Dermis blood vessel endothelial cell (primary cell): ENCODE data around the gene IFNAR1. TPM values are rescaled to one million over a fixed set of nuclear protein-coding genes. Genes with fewer than 3 reads are reported as not detected.
"Not testable (repeated sequence)": the region's sequence is repeated elsewhere in the genome, so short reads cannot be mapped to it uniquely, and the experiment has no call there.

Experiments used
- DNase-seq: peaks from one replicate; pipeline ENCODE4 v3.0.0; 2010
- total RNA-seq: library from RNA; depleted of rRNA; stranded (reverse); fragments of >200 nt; gene quantifications from 2 replicates; pipeline ENCODE4 v1.2.3, GENCODE V29; 2014

IFNAR1 gene
- total RNA-seq, 1 donor from 2014 or later, result 22.3 TPM

DNA sequence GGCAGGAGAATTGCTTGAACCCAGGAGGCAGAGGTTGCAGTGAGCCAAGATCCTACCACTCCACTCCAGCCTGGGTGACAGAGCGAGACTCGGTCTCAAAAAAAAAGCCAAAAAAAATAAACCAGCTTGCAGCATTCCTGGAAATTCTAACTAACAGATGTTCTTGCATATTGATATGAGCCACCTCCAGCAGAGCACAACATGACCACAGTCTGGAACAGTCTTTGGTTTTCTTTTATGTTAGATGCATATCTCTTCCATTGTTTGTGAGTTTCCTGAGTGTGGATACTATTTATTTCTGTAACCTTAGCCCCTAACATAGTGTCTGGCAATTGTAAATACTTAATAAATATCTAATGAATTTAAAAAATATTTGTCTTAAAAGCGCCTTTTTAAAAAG, 23.9 kb downstream of the IFNAR1 start:
- peak; percentile 77 for DNase-seq

DNA sequence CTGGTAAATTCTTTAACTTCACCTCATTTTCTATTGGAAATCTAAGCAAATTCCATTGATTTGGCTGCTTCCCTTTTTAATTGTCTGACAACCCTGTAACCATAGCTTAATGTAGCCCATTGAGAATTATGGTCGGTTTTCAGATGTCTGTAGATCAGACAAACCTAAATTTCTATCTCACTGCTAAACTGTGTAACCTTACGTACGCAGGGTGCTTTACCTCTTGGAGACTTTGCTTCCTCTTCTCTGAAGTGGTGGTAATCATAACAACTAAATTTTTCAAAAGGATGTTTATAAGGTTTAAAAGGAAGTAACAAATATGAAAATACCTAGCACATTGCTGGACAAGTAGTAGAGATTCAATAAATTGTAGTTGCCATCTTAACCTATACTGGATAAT, 25.9 kb downstream of the IFNAR1 start:
- no peak for DNase-seq

- DNase-seq, result no peak
Observed at GRCh38 chr21:33355355-33355754, 30.6 kb downstream of the IFNAR1 start.

DNA sequence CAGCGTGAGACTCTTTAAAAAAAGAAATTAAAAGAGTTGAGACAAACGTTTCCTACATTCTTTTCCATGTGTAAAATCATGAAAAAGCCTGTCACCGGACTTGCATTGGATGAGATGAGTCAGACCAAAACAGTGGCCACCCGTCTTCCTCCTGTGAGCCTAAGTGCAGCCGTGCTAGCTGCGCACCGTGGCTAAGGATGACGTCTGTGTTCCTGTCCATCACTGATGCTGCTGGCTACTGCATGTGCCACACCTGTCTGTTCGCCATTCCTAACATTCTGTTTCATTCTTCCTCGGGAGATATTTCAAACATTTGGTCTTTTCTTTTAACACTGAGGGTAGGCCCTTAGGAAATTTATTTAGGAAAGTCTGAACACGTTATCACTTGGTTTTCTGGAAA, 31.2 kb downstream of the IFNAR1 start:
- no peak for DNase-seq

GRCh38 chr21:33357177-33357576, 32.4 kb downstream of the IFNAR1 start:
- no peak for DNase-seq

- DNase-seq, result no peak
Observed at GRCh38 chr21:33359446-33359845, 34.7 kb downstream of the IFNAR1 start.

DNA sequence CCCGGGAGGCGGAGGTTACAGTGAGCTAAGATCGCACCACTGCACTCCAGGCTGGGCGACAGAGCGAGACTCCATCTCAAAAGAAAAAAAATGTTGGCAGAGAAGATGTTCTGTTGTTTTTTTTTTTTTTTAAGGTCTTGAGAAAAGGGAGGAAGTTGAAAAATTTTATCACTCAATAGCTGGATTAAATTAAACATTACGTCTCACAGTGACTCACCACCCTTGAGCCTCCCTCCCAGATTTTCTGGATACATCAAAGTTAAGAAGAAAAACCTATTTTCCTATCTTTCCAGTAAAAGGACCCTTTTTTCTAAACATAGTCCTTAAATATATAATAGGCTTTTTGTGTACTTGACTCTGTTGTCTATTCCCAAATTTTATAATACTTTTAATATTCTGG, 35.5 kb downstream of the IFNAR1 start:
- peak; percentile 44 for DNase-seq

GRCh38 chr21:33360881-33361602, 36.3 kb downstream of the IFNAR1 start:
- DNase-seq, result peak; percentile 84

DNA sequence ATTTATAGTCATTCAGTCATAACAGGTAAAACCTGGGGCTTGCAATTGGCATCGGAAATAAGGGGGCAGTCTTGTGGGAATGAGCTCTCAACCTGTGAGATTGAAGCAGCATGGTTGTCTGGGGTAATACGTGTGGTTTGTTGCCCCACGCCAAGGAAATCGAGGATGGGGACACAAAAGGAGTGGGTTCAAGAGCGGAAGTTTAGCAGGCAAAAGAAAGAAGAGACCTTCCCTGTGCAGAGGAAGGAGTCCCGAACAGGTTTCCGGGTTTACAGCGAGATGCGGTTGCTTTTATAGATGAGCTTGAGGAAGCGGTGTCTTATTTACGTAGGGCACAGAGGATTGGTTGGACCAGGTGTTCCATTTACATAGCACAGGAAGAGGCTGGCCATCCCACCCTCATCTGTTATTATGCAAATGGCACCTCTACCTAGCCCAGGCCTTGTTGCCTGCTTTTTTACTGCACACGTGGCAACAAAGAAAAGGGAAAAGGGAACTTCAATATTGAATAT, 37.3 kb downstream of the IFNAR1 start:
- DNase-seq, result no peak

DNA sequence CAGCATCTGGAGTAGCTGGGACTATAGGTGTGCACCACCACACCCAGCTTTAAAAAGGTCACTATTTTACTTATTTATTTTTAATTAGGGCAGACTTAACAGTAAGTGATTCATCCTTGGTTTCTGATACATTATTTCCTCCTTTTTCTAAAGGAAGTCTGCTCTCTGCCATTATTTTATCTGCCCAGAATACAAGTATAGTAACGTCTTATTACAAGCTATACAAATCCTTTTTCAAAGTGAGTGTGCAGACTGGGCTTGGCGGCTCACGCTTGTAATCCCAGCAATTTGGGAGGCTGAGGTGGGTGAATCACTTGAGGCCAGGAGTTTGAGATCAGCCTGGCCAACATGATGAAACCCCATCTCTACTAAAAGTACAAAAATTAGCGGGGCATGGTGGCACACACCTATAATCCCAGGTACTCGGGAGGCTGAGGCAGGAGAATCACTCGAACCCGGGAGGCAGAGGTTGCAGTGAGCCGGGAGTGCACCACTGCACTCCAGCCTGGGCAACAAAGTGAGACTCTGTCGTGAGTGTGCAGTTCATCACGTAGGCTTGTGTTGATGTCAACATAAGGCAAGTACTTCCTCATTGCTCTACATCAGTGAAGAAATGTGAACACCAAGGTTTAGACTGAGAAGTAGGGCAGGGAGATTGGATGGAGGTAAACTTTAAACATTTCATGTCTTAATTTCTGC, 39.3 kb downstream of the IFNAR1 start:
- not testable (repeated sequence) for DNase-seq

DNA sequence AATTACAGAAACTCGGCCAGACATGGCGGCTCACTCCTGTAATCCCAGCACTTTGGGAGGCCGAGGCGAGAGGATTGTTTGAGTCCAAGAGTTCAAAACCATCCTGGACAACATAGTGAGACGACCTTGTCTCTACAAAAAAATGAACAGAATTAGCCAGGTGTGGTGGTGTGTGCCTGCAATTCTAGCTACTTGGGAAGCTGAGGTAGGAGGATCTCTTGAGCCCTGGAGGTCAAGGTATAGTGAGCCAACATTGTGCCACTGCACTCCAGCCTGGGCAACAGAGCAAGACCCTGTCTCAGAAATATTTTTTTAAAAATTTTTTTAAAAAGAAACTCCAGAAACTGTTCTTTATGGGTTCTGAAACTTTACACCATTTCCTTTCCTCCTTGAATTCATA, 40.1 kb downstream of the IFNAR1 start:
- DNase-seq, result no peak

DNA sequence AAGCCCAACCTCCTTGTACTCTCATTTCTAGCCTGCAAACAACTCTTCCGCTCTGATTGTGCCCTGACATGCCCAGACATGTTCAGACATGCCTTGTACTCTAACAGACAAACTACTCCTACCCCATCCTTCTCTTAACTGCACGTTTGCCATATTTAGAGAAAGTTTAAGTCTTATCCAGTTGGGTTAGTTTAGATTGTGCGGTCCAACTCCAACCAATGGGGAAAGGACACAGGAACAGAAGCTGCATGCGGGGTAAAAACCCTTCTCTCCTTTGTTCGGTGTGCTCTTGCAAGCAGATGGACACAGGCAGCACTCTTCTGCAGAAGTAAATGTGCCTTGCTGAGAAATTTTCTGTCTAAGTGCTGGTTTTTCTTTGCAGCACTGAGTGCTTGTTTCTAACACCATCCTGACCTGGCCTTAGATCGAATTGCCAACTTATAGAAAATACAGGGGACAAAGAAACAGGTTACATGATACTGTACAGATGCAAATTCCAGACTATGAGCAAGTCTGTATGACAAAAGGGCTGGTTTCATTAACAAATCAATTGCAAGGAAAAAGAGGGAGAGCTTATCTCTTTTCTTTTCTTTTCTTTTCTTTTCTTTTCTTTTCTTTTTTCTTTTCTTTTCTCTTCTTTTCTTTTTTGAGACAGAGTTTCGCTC, 42.7 kb downstream of the IFNAR1 start:
- DNase-seq, result no peak

DNA sequence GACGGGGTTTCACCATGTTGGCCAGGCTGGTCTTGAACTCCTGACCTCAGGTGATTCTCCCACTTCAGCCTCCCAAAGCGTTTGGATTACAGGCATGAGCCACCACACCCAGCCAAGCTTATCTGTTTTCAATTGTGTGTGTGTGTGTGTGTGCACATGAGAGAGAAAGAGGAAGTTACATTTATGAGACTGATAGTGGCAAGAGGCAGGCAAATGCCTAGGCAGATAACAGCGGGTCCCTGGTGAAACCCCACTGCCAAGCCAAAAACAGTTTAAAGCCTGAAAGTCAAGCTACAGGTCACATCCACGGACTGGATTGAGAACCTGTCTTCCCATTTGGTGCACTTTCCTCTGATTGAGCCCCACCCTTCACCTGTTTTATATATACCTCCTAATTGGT, 43.4 kb downstream of the IFNAR1 start:
- no peak for DNase-seq

GRCh38 chr21:33368576-33368975, 43.8 kb downstream of the IFNAR1 start:
- no peak for DNase-seq

DNA sequence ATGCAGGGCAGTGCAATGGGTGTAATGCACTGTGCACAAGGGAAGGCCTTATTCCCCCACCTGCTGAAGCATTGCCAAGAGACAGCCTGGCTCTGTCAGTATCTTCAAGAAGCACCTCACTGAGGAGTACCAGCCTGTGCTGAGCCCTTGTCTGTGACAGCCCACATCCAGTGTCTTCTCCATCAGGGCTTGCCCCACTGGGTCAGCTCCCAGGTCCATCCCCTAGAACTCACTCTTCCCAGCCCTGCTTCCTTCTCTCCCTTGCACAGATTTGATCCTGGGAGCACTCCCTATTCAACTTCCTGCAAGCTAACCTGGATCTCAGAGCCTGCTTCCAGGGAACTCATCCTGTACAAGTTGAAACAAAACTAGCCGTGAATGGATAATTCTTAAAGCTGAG, 44.8 kb downstream of the IFNAR1 start:
- no peak for DNase-seq

- no peak for DNase-seq
Observed at GRCh38 chr21:33370305-33370704, 45.5 kb downstream of the IFNAR1 start.

- DNase-seq, result no peak
Observed at GRCh38 chr21:33371366-33371765, 46.6 kb downstream of the IFNAR1 start.

DNA sequence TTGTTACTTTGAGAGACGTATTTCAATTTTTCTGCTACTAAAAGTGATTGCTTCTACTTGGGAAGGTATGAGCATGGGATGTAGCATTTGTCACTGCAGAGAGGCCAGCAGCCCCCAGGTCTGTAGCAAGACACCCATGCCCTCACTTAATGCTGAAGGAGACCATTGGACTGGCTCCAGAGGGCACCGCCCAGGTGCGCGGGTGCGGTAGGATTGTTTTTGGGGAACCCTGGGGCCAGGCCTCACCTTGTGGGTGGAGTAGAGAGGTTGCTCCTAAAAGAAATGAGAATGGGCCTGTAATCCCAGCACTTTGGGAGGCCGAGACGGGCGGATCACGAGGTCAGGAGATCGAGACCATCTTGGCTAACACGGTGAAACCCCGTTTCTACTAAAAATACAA, 47.8 kb downstream of the IFNAR1 start:
- no peak for DNase-seq

DNA sequence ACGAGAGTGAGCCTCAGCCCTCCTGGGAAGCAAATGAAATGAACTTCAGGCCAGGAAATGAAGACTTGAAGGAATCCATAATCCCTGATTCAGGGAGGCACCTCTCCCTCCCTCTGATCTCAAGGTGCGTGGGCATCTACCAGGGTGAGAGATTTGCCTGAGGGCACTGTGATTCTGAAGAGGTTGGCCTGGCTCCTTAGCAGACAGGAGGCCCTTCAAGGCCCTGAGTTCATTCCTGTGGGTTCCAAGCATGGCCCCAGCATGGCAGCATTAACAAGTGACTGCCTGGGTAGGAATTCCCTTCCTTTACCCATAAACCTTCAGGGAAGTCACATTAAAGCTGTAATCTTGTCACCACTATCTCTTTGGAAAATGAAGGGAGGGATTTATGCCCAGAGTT, 48.7 kb downstream of the IFNAR1 start:
- no peak for DNase-seq

GRCh38 chr21:33374080-33374449, 49.3 kb downstream of the IFNAR1 start:
- no peak for DNase-seq

GRCh38 chr21:33374450-33375096, 49.8 kb downstream of the IFNAR1 start:
- DNase-seq, result peak; percentile 81

DNA sequence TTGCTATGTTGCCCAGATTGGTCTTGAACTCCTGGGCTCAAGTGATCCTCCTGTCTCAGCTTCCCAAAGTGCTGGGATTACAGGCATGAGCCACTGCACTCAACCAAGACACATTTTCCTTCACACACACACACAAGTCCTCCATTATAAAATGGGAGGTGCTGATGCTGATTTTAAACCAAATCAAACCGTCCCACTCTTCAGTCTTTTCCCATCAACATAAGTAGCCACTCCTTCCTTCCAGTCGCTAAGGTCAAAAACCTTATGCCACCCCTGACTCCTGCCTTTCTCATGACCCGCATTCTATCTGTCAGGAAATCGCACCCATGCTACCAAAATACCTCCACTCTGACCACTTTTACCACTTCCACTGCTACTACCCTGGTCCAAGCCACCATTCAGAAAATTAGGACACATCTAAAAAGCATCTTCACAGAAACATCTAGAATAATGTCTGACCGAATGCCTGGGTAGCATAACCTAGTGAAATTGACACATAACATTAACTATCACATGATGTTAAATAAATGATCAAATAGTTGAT, 50.4 kb downstream of the IFNAR1 start:
- DNase-seq, result no peak
